Measurements from ENCODE around the gene SLCO4A1.

- no peak for TF ChIP-seq CTCF (IDR thresholded peaks at IDR 0.05)
- no peak for TF ChIP-seq POLR2A (IDR thresholded peaks at IDR 0.05)
These were observed 7.1 kb upstream of the SLCO4A1 start for GRCh38 chr20:62635232-62635631.
